ENCODE results near the gene PRKAG3.

Gene PRKAG3

DNA sequence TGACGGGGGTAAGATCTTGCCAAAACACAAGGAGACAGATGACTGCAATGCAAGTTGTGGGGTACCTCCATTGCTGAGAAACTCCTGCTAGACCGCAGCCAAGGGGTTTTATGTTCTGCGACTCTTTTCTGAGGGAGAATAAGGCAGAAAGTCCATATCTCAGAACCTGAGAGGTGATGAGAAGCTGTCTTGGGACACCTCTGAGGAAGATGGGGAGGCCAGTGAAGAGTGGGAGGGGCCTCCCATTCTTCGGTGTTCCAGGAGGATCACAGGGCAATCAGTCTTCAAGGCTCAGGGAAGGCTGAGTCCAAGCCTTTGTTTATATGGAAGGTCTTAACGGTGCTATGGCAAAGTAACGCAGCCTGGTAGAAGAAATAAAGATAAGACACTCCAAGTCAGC is 31.6 kb downstream of the PRKAG3 start:
- Mint-ChIP-seq H3K4me3 (no peak overlapping the region), H3K27me3 (peaks cover 32% of the 10 kb centered on the region), H3K9me3 (peaks cover 3 to 11% of the 10 kb centered on the region in 2 donors), H3K27ac (no peak overlapping the region), H3K4me1 (no peaks in the 10 kb centered on the region)
- no peak for ATAC-seq
- DNase-seq = no peak

DNA sequence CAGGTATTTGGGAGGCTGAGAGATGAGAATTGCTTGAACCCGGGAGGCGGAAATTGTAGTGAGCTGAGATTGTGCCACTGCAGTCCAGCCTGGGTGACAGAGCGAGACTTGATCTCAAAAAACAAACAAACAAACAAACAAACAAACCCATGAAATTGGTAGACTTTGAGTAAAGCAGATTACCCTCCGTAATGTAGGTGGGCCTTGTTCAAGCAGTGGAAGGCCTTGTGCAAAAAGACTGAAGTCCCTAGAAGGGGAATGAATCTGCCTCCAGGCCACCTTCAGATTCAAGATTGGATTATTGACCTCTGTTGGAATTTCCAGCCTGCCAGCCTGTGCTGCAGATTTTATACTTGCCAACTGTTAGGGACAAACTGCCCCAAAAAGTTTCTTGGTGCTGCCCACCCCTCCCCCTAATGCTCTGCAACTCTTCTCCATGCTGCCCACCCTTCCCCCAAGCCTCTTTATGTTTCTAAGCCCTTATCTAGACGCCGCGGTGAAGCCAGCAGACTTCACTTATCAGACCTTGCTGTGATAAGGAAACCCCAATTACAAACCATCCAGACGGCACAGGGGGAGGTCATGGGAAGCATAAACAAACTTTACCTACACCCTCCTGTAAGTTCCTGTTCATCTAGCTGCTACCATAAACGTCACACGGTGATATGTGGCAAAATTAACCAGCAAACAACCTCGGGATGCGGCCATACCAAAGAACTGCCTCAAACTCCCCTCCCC is 32.7 kb downstream of the PRKAG3 start:
- Mint-ChIP-seq H3K27me3 (peaks cover 32% of the 10 kb centered on the region), H3K27ac (no peak overlapping the region), H3K9me3 (peaks cover 0 to under 1% of the 10 kb centered on the region in 2 donors), H3K4me1 (no peaks in the 10 kb centered on the region), H3K4me3 (no peak overlapping the region)
- ATAC-seq = no peak
- DNase-seq = no peak

DNA sequence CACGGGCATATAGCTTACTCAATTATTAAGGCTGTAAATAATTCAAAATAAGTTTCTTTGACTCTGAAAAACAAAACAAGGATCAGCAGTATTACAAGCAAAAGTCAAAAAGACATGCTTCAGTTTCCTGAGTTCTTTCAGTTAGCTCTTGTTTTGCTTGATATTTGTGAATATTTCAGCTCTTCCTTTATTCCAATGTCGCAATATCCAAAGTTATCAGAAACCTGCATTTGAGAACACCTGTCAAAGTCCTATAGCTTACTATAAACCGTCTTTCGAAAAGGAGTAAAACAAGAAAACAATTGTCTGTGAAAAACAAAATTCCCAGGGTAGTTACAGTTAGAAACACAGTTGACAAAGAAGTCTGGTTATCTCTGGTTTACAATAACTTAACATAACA is 34.9 kb downstream of the PRKAG3 start:
- H3K4me3 Mint-ChIP-seq = no peak overlapping the region
- no peak overlapping the region for H3K27ac Mint-ChIP-seq
- no peak for DNase-seq
- no peaks in the 10 kb centered on the region for H3K9me3 Mint-ChIP-seq
- no peak for ATAC-seq
- no peaks in the 10 kb centered on the region for H3K4me1 Mint-ChIP-seq
- H3K27me3 Mint-ChIP-seq = peaks cover 35% of the 10 kb centered on the region

DNA sequence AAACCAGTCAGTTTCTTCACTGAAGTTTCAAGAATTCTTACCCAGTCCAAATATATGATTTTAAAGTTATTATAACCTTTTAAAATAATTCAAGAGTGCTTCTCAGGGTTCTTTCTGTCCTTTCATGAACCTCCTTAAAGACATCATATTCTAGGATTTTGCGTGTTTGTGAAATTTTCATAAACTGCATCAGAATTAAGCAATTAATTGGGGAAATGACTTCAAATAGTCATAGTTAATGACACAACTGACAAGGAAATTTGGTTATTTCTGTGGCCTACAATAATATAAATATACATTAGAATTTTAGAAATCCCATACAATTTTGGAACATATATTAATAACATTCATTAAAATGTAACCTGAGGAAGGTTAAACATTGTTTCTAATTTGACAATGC is 39.2 kb downstream of the PRKAG3 start:
- ATAC-seq (no peak), DNase-seq (no peak)
- Mint-ChIP-seq H3K9me3 (no peaks in the 10 kb centered on the region), H3K27me3 (peaks cover 46% of the 10 kb centered on the region), H3K27ac (no peak overlapping the region), H3K4me1 (no peaks in the 10 kb centered on the region), H3K4me3 (no peak overlapping the region)

DNA sequence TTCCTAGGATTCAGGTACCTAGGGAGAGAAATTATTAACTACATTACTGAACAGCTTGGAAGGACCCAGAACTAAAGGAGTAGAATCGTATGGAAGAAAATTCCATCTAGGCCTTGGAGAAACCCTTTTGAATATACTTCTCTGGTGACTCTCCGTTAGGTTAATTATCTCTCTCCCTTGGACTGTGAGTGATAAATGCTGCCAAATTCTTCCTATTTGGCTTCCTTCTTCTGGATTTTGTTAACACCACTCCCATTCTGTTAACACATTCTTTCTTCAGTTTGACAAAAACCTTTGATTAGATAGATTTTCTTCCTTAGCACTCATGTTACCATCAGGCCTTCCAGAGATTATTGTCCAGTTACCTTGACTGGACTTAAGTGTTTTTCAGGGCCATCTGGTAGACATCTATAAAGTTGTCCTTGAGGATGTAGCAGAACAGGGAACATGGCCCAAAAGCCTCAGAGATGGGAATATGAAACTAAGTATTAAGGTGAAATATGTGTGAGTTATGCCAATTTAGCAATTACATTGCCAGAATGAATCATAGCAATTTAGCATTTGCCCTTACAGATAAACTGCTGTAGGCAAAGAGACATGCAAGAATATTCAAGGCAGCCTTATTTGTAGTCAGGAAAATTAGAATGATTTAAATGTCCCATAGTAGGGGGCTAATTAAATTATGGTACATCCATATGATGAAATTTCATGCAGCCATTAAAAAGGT is 42.9 kb downstream of the PRKAG3 start:
- peaks cover 51% of the 10 kb centered on the region for H3K27me3 Mint-ChIP-seq
- H3K4me3 Mint-ChIP-seq = no peak overlapping the region
- H3K27ac Mint-ChIP-seq = no peak overlapping the region
- DNase-seq (no peak), ATAC-seq (no peak)
- no peaks in the 10 kb centered on the region for H3K9me3 Mint-ChIP-seq
- no peaks in the 10 kb centered on the region for H3K4me1 Mint-ChIP-seq

DNA sequence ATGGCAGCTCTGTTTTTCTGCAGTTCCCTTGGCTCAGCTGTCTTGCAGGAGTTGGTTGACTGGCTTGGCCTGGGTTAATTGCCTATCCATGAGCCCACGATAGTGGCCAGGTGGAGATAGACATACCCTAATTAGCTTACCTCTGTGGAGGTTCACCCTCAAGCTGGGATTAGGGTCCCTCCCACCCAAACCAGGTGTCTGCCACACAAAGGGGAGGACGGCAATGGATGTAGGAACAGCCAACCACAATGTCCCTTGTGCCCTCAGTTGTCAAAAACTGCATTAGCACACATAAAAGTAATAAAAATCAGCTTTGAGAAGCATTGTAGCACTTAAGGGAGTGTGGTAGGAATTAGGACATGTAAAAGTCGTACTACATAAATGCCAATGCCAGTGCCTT is 45.5 kb downstream of the PRKAG3 start:
- no peaks in the 10 kb centered on the region for H3K9me3 Mint-ChIP-seq
- H3K27ac Mint-ChIP-seq = no peak overlapping the region
- DNase-seq (no peak), ATAC-seq (no peak)
- H3K27me3 Mint-ChIP-seq = peaks cover 70% of the 10 kb centered on the region
- H3K4me1 Mint-ChIP-seq = no peaks in the 10 kb centered on the region
- no peak overlapping the region for H3K4me3 Mint-ChIP-seq

DNA sequence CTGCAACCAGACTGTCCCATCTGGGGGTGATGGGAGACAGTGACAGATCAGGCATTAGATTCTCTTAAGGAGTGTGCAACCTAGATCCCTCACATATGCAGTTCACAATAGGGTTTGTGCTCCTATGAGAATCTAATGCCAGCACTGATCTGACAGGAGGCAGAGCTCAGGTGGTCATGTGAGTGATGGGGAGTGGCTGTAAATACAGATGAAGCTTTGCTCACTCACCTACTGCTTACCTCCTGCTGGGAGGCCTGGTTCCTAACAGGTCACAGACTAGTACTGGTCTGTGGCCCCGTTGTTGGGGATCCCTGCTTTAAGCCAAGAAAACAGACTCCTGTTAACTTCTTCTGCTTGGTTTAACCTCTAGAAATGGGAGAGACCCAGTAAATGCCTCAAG is 46.5 kb downstream of the PRKAG3 start:
- H3K4me3 Mint-ChIP-seq = no peak overlapping the region

DNA sequence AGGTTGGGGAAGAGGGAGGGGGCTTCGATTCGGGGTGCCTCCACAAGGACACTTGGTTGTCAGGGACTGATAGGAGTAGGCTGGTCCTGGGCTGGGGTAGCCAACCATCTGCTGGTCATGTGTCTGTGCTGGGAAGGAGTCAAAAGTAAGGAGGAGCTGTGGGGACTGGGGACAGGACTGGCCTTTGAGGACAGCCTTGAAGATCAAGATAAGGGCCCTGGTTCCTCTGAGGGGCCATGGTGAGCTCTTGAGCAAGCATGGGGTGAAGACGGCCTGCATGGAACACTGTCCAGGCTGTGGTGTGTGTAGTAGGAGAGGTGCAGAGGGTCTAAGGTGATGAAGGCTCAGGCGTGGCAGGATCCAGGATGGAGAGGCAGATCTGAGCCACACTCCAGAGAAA is 47.9 kb downstream of the PRKAG3 start:
- H3K9me3 Mint-ChIP-seq = no peaks in the 10 kb centered on the region
- H3K4me1 Mint-ChIP-seq = no peaks in the 10 kb centered on the region
- peaks cover 81% of the 10 kb centered on the region for H3K27me3 Mint-ChIP-seq
- no peak overlapping the region for H3K27ac Mint-ChIP-seq
- ATAC-seq (no peak), DNase-seq (no peak)
- H3K4me3 Mint-ChIP-seq = no peak overlapping the region

More for the DNA sequence above, 46.5 kb downstream of the PRKAG3 start:
- ATAC-seq (no peak), DNase-seq (no peak)
- no peaks in the 10 kb centered on the region for H3K9me3 Mint-ChIP-seq
- no peak overlapping the region for H3K27ac Mint-ChIP-seq
- H3K27me3 Mint-ChIP-seq = peaks cover 77% of the 10 kb centered on the region
- H3K4me1 Mint-ChIP-seq = no peaks in the 10 kb centered on the region

DNA sequence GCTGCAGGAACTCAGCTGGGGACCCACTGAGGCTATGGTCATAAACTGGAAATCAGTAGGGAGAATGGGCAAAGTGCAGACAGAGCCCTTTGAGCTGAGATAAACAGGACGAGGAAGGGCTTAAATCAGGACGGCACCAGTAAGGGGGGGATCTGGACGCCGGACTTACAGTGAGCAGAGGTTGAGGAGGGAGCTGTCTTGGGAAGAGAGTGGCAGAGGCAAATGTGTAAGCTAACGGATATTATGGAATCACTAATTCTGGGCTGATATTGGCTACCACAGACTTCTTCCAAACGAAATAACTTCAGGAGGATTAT is 49.1 kb downstream of the PRKAG3 start:
- Mint-ChIP-seq H3K4me3 (no peak overlapping the region), H3K27me3 (peaks cover 71% of the 10 kb centered on the region), H3K4me1 (no peaks in the 10 kb centered on the region), H3K27ac (no peak overlapping the region), H3K9me3 (peaks cover 0 to 5% of the 10 kb centered on the region in 2 donors)
- ATAC-seq = no peak
- DNase-seq = no peak

DNA sequence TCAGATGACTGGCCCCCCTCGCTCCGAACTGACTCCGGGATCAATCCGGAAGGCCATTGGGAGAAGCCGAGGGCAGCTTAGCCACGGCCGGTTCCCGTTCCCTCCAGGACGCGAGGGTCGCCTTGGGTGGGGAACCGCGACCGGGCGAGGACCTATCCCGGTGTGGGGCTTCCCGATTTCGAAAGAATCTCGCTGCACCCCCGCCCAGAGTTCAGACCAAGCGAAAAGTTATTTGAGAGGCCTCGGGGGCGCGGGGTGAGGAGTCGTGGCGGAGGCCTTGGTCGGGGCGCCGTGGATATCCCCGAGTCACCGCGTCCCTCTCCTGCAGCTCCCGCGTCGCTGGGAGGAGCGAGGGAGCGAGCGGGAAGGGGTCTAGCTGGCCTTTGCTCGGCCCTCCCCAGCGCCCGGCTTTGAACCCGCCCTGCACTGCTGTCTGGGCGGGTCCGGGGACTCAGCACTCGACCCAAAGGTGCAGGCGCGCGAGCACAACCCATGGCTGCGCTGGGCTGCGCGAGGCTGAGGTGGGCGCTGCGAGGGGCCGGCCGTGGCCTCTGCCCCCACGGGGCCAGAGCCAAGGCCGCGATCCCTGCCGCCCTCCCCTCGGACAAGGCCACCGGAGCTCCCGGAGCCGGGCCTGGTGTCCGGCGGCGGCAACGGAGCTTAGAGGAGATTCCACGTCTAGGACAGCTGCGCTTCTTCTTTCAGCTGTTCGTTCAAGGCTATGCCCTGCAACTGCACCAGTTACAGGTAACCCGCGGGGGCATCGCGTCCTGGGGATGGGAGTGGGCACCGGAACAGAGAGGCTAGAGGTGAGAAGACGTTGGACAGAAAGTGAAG is 49.7 kb downstream of the PRKAG3 start, which contains the start of gene CYP27A1:
Gene CYP27A1, plus strand, starts transcription at position 457 of the 837 bp plus-strand sequence. Its CDS starts 36 bp downstream, at position 493.
- DNase-seq = peak in 1 of 2 donors; percentile 3
- Mint-ChIP-seq H3K9me3 (peaks cover 0 to 11% of the 10 kb centered on the region in 2 donors), H3K4me3 (peak within 1 kb of the TSS; percentile 30 to 52), H3K27ac (no peak within 1 kb of the TSS), H3K4me1 (no peaks in the 10 kb centered on the region), H3K27me3 (peaks cover 69% of the 10 kb centered on the region)
- peak; percentile 56 for ATAC-seq

DNA sequence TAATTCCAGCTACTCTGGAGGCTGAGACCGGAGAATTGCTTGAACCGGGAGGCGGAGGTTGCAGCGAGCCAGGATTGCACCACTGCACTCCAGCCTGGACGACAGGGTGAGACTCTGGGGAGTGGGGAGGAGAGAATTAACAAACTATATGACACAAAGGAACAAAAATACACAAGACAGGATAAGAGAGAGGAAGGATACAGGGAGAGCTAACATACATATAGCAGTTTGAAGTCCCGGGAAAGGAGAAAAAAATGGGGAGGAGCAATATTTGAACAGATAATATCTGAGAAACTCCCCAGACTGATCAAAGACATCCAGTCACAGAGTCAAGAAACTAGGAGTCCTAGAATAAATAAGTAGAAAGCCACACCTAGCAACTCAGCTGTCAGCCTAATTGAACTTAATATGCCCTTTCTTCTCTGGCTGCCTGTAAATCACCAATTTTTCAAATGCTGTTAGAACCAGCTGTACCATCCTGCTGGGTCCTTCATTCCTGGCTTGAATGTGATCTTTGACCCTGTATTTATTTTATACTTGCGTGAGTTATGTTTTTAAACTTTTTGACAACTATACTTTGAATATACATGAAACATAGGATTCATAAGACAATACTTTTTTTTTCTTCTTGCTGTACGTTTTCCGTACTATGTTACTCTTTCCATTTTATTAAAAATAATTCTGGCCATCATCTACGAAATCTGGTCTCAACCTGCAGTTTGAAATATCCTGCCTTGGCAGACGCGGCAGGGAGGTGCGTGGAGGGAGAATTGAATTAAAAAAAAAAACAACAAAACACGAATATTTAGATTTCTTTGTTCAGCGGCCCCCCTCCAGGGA is 50.5 kb downstream of the PRKAG3 start:
- H3K4me1 Mint-ChIP-seq = no peaks in the 10 kb centered on the region
- ATAC-seq = no peak
- no peak for DNase-seq
- no peak overlapping the region for H3K27ac Mint-ChIP-seq
- H3K27me3 Mint-ChIP-seq = peaks cover 67% of the 10 kb centered on the region
- H3K4me3 Mint-ChIP-seq = peak overlapping the region; percentile 30 to 52
- H3K9me3 Mint-ChIP-seq = peaks cover 4 to 16% of the 10 kb centered on the region in 2 donors

DNA sequence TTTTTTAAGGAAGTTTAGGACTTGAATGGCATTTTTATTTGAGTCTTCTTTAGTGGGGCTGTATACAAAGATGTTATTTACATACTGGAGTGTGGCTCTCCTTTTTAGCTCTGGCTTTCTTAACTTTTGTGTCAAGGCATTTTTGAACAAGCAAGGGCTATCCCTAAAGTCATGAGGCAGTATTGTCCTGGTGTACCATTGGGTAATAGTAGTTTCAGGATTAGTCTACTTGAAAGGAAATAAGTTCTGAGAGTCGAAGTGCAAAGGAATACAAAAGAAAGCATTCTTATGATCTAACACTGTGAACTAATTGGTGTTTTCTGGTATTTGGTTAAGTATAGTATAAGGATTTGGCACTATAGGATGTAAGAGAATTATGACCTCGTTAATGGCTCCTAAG is 51.6 kb downstream of the PRKAG3 start:
- DNase-seq = no peak
- ATAC-seq = no peak
- H3K4me1 Mint-ChIP-seq = no peaks in the 10 kb centered on the region
- no peak overlapping the region for H3K27ac Mint-ChIP-seq
- no peak overlapping the region for H3K4me3 Mint-ChIP-seq
- peaks cover 6 to 19% of the 10 kb centered on the region in 2 donors for H3K9me3 Mint-ChIP-seq
- H3K27me3 Mint-ChIP-seq = peaks cover 57% of the 10 kb centered on the region

DNA sequence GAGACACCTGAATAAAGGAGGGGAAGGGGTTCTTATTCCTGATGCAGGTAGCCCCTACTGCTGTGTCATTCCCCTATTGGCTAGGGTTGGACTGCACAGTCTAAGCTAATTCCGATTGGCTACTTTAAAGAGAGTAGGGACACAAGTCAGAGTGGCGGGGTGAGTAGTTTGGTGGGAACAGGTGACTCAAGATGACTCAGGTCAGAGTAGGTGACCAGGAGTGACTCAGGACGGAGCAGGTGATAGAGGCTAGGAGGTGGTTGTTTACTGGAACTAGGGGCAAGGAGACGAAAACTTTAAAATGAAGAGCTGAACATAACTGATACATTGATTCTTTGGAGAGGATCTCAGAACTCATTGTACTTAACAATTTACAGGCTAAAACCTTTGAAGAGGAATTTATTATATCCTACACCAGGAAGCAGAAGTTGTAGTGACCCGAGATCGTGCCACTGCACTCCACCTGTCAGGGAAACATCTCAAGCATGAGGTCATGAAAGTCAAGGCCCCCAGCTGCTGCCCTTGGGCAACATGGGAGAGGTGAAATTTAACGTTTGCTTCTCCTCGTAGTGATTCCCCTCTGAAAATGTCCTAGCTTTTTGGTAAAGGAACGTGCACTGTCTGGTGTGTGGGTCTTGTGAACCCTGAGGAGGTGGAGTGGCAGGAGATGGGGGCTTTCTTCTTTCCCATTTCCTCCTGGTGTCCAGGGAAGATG is 54.2 kb downstream of the PRKAG3 start:
- H3K4me1 Mint-ChIP-seq = no peaks in the 10 kb centered on the region
- H3K27me3 Mint-ChIP-seq = peaks cover 38% of the 10 kb centered on the region
- peaks cover 6 to 19% of the 10 kb centered on the region in 2 donors for H3K9me3 Mint-ChIP-seq
- ATAC-seq (no peak), DNase-seq (no peak)
- H3K27ac Mint-ChIP-seq = no peak overlapping the region
- H3K4me3 Mint-ChIP-seq = no peak overlapping the region

DNA sequence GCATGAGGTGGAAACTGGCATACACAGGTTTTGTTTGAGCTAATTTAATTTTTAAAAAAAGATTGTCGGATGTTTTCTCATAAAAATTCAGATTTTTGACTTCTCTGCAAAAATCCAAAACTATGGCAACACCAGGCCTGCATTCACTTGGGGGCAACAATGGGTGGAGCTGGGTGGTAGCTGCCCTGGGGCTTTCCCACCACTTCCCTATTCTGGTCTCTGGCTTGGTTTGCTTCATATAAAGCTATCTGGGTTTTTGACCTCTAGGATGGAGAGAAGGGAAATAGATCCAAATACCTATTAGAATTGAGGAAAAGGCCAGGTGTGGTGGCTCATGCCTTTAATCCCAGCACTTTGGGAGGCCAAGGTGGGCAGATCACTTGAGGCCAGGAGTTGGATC is 55.1 kb downstream of the PRKAG3 start:
- no peak overlapping the region for H3K27ac Mint-ChIP-seq
- H3K9me3 Mint-ChIP-seq = peaks cover 6 to 19% of the 10 kb centered on the region in 2 donors
- H3K27me3 Mint-ChIP-seq = peaks cover 28% of the 10 kb centered on the region
- no peaks in the 10 kb centered on the region for H3K4me1 Mint-ChIP-seq
- ATAC-seq (no peak), DNase-seq (no peak)
- H3K4me3 Mint-ChIP-seq = no peak overlapping the region
